BLaER1 (cell line): ENCODE data around the gene ARHGEF28.
A peak's percentile ranks its signal among the peaks of the same experiment; 100 is the strongest.

Source experiments
- H3K27ac ChIP-seq: shearing (Covaris generic); formaldehyde crosslinking; 2 replicates; pipeline ENCODE4 v1.8.1; 2022
- H3K27me3 ChIP-seq: shearing (Covaris generic); formaldehyde crosslinking; 2 replicates; pipeline ENCODE4 v1.8.1; 2022
- H3K36me3 ChIP-seq: shearing (Covaris generic); formaldehyde crosslinking; 2 replicates; pipeline ENCODE4 v1.8.1; 2022
- H3K4me1 ChIP-seq: shearing (Covaris generic); formaldehyde crosslinking; 2 replicates; pipeline ENCODE4 v1.8.1; 2022
- H3K4me2 ChIP-seq: shearing (Covaris generic); formaldehyde crosslinking; 2 replicates; pipeline ENCODE4 v1.8.1; 2022
- H3K4me3 ChIP-seq: shearing (Covaris generic); formaldehyde crosslinking; 2 replicates; pipeline ENCODE4 v1.8.1; 2022
- H3K9ac ChIP-seq: shearing (Covaris generic); formaldehyde crosslinking; 2 replicates; pipeline ENCODE4 v1.8.1; 2022
- H3K9me3 ChIP-seq: shearing (Covaris generic); formaldehyde crosslinking; 2 replicates; pipeline ENCODE4 v1.8.1; 2022
- H4K20me1 ChIP-seq: shearing (Covaris generic); formaldehyde crosslinking; 2 replicates; pipeline ENCODE4 v1.8.1; 2022
- Cebpa-rat ChIP-seq: shearing (Covaris generic); IDR thresholded peaks from 2 replicates; pipeline ENCODE4 v1.8.1; 2022

ARHGEF28 gene

GRCh38 chr5:73619606-73620333 lies 6.2 kb upstream of the ARHGEF28 start:
- TF ChIP-seq Cebpa-rat: no peak
- Histone ChIP-seq H4K20me1 (no peaks in the 10 kb centered on the region), H3K36me3 (no peaks in the 10 kb centered on the region), H3K27ac (no peak overlapping the region), H3K4me2 (no peak overlapping the region), H3K9ac (no peak overlapping the region), H3K4me3 (no peak overlapping the region), H3K27me3 (no peaks in the 10 kb centered on the region), H3K9me3 (no peaks in the 10 kb centered on the region), H3K4me1 (no peaks in the 10 kb centered on the region)

DNA sequence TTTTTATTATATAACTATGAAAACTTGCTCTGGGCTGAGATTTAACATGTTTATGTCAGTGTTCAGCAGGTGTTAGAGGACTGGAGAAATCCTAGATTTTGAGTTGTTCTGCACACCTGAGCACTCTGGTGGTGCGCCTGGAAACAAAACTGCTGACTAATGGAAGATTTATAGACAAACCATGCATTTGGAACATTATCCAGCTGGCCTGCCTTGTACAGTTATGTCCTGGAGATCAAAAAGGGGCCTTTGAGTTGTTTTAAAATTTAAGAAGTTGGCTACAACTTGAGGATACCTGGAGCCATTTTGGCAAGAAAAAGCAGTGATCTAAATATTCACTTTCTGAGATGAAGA lies 5.7 kb upstream of the ARHGEF28 start:
- Histone ChIP-seq H3K27ac (no peak overlapping the region), H4K20me1 (no peaks in the 10 kb centered on the region), H3K9me3 (no peaks in the 10 kb centered on the region), H3K4me3 (no peak overlapping the region), H3K27me3 (no peaks in the 10 kb centered on the region), H3K4me1 (no peaks in the 10 kb centered on the region), H3K36me3 (no peaks in the 10 kb centered on the region), H3K9ac (no peak overlapping the region), H3K4me2 (no peak overlapping the region)
- TF ChIP-seq Cebpa-rat: no peak

- Histone ChIP-seq H3K9me3 (no peaks in the 10 kb centered on the region), H3K4me1 (peaks cover 5% of the 10 kb centered on the region), H4K20me1 (no peaks in the 10 kb centered on the region), H3K36me3 (no peaks in the 10 kb centered on the region), H3K4me3 (no peak overlapping the region), H3K27me3 (peaks cover 12% of the 10 kb centered on the region; the same call in 1 of the 2 replicates), H3K9ac (no peak overlapping the region), H3K27ac (no peak overlapping the region), H3K4me2 (no peak overlapping the region)
- no peak for TF ChIP-seq Cebpa-rat
Observed at GRCh38 chr5:73623060-73623459, 2.9 kb upstream of the ARHGEF28 start.

GRCh38 chr5:73623901-73624404 lies 2.0 kb upstream of the ARHGEF28 start:
- H3K9ac ChIP-seq: no peak overlapping the region
- no peaks in the 10 kb centered on the region for H3K9me3 ChIP-seq
- no peaks in the 10 kb centered on the region for H3K36me3 ChIP-seq
- no peak overlapping the region for H3K27ac ChIP-seq
- H3K4me2 ChIP-seq: no peak overlapping the region
- peaks cover 12% of the 10 kb centered on the region; the same call in 1 of the 2 replicates for H3K27me3 ChIP-seq
- TF ChIP-seq Cebpa-rat: no peak
- no peak overlapping the region for H3K4me3 ChIP-seq
- H3K4me1 ChIP-seq: peaks cover 5% of the 10 kb centered on the region
- H4K20me1 ChIP-seq: no peaks in the 10 kb centered on the region

DNA sequence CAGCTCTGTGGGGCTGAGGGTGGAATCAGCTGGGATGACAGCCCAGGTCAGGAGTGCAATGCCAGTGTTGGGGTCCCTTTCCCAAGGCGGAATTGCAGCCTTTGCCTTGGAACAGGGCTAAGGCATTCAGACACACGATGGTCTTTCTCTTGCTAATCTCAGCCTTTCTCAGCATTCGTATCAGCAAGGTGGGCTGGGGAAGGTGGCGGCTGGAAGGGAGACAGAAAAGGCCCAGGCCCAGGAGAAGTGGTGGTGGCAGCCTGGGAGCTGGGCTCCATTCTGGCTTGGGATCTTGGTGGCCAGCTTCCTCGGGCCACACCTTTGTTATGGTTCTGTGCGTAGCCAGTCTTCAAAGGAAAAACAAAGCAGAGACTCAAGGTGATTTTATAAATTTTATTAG lies 1.1 kb upstream of the ARHGEF28 start:
- no peak for TF ChIP-seq Cebpa-rat
- H3K4me1 ChIP-seq: peaks cover 5% of the 10 kb centered on the region
- no peak overlapping the region for H3K9ac ChIP-seq
- H3K27ac ChIP-seq: no peak overlapping the region
- H3K36me3 ChIP-seq: no peaks in the 10 kb centered on the region
- H3K27me3 ChIP-seq: peaks cover 12% of the 10 kb centered on the region; the same call in 1 of the 2 replicates
- no peak overlapping the region; the same call in 1 of the 2 replicates for H3K4me3 ChIP-seq
- H3K4me2 ChIP-seq: peak overlapping the region; percentile 99
- H4K20me1 ChIP-seq: no peaks in the 10 kb centered on the region
- no peaks in the 10 kb centered on the region for H3K9me3 ChIP-seq

DNA sequence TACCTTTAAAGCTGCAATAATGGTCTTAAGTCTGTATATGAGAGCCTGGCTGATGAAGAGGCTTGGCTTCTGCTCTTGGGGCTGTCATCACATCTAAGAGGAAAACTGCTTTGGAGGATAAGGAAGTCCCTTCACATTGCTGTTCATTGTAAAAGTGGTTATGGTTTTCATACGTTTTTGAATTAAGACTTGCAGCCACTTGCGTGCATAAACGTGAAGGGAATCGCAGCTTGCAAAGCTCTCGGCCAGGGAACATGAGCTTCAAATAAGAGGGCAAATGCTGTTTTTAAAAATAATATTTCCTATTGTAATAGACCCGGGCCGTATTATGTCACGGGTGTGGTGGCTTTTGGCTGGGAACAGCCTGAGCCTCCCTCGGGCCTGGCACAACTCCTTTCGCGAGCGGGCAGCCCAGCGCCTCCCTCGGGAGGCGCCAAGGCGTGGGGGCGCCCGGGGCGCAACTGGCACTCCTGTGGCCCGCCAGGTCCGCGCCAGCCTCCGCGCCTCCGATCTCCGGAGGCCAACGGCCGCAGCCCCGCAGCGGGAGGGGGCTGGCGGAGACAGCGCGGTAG lies 538 bp upstream of the ARHGEF28 start:
- H3K4me2 ChIP-seq: peak overlapping the region; percentile 99
- H3K9me3 ChIP-seq: no peaks in the 10 kb centered on the region
- H3K27me3 ChIP-seq: peaks cover 12% of the 10 kb centered on the region; the same call in 1 of the 2 replicates
- peak overlapping the region; percentile 68; the same call in 1 of the 2 replicates for H3K9ac ChIP-seq
- H4K20me1 ChIP-seq: no peaks in the 10 kb centered on the region
- peaks cover 5% of the 10 kb centered on the region for H3K4me1 ChIP-seq
- no peak for TF ChIP-seq Cebpa-rat
- peak overlapping the region; percentile 78 for H3K4me3 ChIP-seq
- H3K36me3 ChIP-seq: no peaks in the 10 kb centered on the region
- H3K27ac ChIP-seq: no peak overlapping the region

- peak overlapping the region; percentile 69; the same call in 1 of the 2 replicates for H3K9ac ChIP-seq
- no peak for TF ChIP-seq Cebpa-rat
Observed at GRCh38 chr5:73626814-73627313, 868 bp downstream of the ARHGEF28 start.

DNA sequence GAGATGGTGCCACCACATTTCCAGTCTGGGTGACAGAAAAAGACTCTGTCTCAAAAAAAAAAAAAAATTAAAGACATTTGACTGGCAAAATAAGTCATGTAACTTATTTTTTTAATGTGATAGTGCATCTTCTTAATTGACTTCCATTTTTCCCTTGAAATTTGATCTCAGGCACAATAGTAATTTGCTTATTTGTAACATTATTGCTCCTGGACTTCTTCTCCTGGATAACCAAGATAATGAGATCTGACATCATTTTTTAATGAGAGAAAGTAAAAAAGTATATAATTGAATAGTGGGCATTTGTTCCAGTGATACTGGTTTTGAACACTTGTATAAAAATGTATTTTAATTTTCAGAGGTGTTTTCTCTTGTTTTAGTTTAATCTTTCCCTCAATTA lies 3.5 kb downstream of the ARHGEF28 start:
- no peaks in the 10 kb centered on the region for H3K36me3 ChIP-seq
- H3K4me1 ChIP-seq: peaks cover 5% of the 10 kb centered on the region
- H3K4me3 ChIP-seq: no peak overlapping the region
- H3K27ac ChIP-seq: no peak overlapping the region
- no peak for TF ChIP-seq Cebpa-rat
- no peaks in the 10 kb centered on the region for H3K9me3 ChIP-seq
- no peak overlapping the region for H3K4me2 ChIP-seq
- no peaks in the 10 kb centered on the region for H4K20me1 ChIP-seq
- peaks cover 12% of the 10 kb centered on the region; the same call in 1 of the 2 replicates for H3K27me3 ChIP-seq
- H3K9ac ChIP-seq: no peak overlapping the region

More at GRCh38 chr5:73626814-73627313, 868 bp downstream of the ARHGEF28 start:
- Histone ChIP-seq H3K36me3 (no peaks in the 10 kb centered on the region), H3K9me3 (no peaks in the 10 kb centered on the region), H3K4me2 (peak overlapping the region; percentile 99), H4K20me1 (no peaks in the 10 kb centered on the region), H3K4me1 (peaks cover 5% of the 10 kb centered on the region), H3K27me3 (peaks cover 12% of the 10 kb centered on the region; the same call in 1 of the 2 replicates), H3K27ac (no peak overlapping the region), H3K4me3 (peak overlapping the region; percentile 78)

DNA sequence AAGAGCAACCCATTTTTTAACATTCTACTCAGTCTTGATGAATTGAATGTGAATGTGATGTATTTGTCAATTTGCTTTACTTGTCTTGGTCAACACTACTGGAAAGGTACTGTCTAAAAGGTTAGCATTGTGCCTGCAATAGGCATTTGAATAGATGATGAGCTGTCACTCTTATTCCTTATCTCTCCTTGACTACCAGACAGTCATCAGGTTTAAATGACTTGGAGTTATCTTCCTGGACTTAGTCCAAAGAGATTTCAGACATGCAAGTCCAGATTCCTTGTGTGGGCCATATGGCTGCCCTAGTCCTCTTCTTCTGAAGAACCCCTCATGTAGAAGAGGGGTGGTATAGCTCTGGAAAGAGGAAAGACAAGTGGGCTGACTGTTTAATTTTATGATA lies 4.8 kb downstream of the ARHGEF28 start:
- TF ChIP-seq Cebpa-rat: no peak
- Histone ChIP-seq H3K27me3 (peaks cover 12% of the 10 kb centered on the region; the same call in 1 of the 2 replicates), H3K9me3 (no peaks in the 10 kb centered on the region), H3K27ac (no peak overlapping the region), H3K36me3 (no peaks in the 10 kb centered on the region), H3K4me1 (peaks cover 5% of the 10 kb centered on the region), H4K20me1 (no peaks in the 10 kb centered on the region), H3K4me2 (no peak overlapping the region), H3K4me3 (no peak overlapping the region), H3K9ac (no peak overlapping the region)

DNA sequence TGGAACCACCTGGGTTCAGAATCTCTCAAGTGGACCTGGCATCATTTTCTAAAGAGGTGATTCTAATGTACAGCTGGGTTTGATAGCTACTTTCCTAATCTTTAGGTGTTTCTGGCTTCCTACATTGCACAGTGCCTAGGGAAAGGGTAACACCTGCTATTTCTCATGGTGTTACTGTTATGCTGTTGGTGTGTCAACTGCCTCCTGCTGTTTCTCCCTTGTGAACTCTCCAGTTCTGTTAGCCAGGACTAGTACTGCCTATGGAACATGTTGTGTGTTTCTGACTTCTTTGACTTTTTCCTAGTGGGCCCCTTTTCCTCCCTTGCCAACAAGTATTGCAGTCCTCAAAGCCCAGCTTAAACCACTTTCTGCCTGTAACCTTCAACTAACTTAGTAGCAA lies 5.5 kb downstream of the ARHGEF28 start:
- H3K4me1 ChIP-seq: peaks cover 4% of the 10 kb centered on the region
- H3K27me3 ChIP-seq: peaks cover 9% of the 10 kb centered on the region; the same call in 1 of the 2 replicates
- H3K9ac ChIP-seq: no peak overlapping the region
- H3K9me3 ChIP-seq: no peaks in the 10 kb centered on the region
- TF ChIP-seq Cebpa-rat: no peak
- no peak overlapping the region for H3K4me2 ChIP-seq
- H3K36me3 ChIP-seq: no peaks in the 10 kb centered on the region
- H4K20me1 ChIP-seq: no peaks in the 10 kb centered on the region
- no peak overlapping the region for H3K27ac ChIP-seq
- no peak overlapping the region for H3K4me3 ChIP-seq
